NB4 (cell line): ENCODE measurements around the gene SOHLH1.

ENCODE experiments used
- MYC ChIP-seq: IDR thresholded peaks from 2 replicates; pipeline ENCODE4 v1.6.1; 2011; ENCODE audit warnings: low read depth, low read length
- POLR2A ChIP-seq: IDR thresholded peaks from 2 replicates; pipeline ENCODE4 v1.6.1; 2011; ENCODE audit warnings: mild to moderate bottlenecking; ENCODE audit not compliant: insufficient read length; ENCODE audit errors: extremely low read depth
- TF ChIP-seq, protein P1 (sequence below): IDR thresholded peaks from one replicate; pipeline ENCODE4 v1.5.1; 2012; ENCODE audit warnings: low read depth, low read length
- TF ChIP-seq, protein P2 (sequence below): IDR thresholded peaks from 2 replicates; pipeline ENCODE4 v1.6.1; 2011; ENCODE audit warnings: low read depth, low read length

DNA sequence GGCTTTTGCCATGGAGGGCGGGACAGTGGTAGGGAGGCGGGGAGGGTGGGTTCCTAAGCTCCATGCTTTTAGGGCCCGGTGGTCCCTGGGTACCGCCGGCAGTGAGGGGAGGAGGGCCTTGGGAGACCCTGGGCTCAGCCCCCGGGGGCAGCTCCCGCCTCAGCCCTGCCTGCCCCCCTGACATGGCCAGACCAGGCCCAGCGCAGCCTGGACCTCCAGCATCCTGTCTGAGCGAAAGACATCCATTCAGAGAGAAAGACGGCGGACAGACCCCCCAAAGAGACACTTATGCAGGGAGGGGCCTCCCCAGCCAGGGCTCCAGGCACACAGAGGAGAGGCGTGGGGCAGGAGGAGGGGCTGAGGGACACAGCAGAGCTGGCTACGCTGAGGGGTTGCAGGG lies 48.0 kb upstream of the SOHLH1 start:
- TF ChIP-seq, protein P1, sequence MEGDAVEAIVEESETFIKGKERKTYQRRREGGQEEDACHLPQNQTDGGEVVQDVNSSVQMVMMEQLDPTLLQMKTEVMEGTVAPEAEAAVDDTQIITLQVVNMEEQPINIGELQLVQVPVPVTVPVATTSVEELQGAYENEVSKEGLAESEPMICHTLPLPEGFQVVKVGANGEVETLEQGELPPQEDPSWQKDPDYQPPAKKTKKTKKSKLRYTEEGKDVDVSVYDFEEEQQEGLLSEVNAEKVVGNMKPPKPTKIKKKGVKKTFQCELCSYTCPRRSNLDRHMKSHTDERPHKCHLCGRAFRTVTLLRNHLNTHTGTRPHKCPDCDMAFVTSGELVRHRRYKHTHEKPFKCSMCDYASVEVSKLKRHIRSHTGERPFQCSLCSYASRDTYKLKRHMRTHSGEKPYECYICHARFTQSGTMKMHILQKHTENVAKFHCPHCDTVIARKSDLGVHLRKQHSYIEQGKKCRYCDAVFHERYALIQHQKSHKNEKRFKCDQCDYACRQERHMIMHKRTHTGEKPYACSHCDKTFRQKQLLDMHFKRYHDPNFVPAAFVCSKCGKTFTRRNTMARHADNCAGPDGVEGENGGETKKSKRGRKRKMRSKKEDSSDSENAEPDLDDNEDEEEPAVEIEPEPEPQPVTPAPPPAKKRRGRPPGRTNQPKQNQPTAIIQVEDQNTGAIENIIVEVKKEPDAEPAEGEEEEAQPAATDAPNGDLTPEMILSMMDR, result no peak
- TF ChIP-seq POLR2A (no peak), MYC (no peak)
- TF ChIP-seq, protein P2, sequence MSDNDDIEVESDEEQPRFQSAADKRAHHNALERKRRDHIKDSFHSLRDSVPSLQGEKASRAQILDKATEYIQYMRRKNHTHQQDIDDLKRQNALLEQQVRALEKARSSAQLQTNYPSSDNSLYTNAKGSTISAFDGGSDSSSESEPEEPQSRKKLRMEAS, result no peak
